GM12891 (cell line): ENCODE data around the gene MMP24OS.

Source experiments
- DNase-seq: peaks from one replicate; pipeline ENCODE4 v3.0.0; 2011; ENCODE audit warnings: low spot score; ENCODE audit not compliant: insufficient read length
- FAIRE-seq: peaks from 2 replicates; lab custom pipeline; 2011; peaks lifted over from hg19 to GRCh38; lab: Jason Lieb, UNC
- PAX5 ChIP-seq: IDR thresholded peaks from 2 replicates; pipeline ENCODE4 v1.6.1; 2011; ENCODE audit warnings: low read length, moderate library complexity, mild to moderate bottlenecking; ENCODE audit not compliant: insufficient read depth, severe bottlenecking
- POLR2A ChIP-seq: IDR thresholded peaks from 2 replicates; pipeline ENCODE4 v1.6.1; 2011; ENCODE audit warnings: low read depth, low read length, control low read depth
- POLR2AphosphoS5 ChIP-seq: IDR thresholded peaks from 2 replicates; pipeline ENCODE4 v1.6.1; 2011; ENCODE audit warnings: low read depth, low read length, control low read depth
- POU2F2 ChIP-seq: IDR thresholded peaks from 2 replicates; pipeline ENCODE4 v1.6.1; 2011; ENCODE audit warnings: low read depth, mild to moderate bottlenecking, control low read depth, low read length, moderate library complexity
- SPI1 ChIP-seq: IDR thresholded peaks from 2 replicates; pipeline ENCODE4 v1.6.1; 2011; ENCODE audit warnings: low read depth, low read length, control low read depth
- TAF1 ChIP-seq: IDR thresholded peaks from 2 replicates; pipeline ENCODE4 v1.6.1; 2011; ENCODE audit warnings: low read depth, low read length, control low read depth

The MMP24OS gene

DNA sequence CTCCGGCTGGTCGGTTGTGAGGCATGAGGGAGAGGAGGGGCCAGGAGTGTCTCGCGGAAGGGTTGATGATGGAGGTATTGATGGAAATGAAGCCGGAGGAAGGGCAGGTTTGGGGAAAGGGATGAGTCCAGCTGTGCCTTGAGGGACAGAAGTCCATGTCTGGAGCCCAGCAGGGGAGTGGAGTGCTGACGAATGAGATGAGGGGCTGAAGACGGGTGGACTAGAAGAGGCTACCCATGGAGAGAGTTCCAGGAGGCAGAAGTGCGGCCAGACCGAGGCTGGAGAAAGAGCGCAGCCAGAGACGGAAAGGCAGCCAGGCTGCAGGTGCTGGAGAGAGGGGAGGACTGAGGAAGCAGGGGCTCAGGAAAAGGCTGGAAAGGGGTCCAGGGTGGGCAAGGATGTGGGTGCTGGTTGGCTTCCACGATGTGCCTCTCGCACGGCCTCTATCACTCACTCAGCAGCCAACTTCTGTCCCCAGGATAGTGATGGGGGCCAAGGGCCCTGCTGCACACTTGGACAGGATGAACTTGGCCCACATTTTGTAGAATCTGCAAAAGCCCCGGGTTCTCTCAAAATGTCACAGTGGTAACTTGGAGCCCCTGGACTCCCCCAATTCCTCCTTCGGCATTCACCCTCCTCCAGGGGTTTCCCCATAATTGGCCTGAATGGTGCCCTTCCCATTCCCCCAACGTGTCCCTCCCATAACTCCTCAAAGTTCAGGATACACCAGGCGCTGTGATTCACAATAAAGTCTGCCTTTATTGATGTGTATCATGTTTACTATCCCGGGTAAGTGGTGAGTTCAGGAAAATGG lies 7.3 kb upstream of the MMP24OS start:
- DNase-seq (no peak), FAIRE-seq (peak; percentile 38)
- TF ChIP-seq POLR2A = no peak
- TF ChIP-seq POU2F2 = no peak
- no peak for TF ChIP-seq SPI1
- TF ChIP-seq PAX5 = no peak
- no peak for TF ChIP-seq TAF1
- no peak for TF ChIP-seq POLR2AphosphoS5

DNA sequence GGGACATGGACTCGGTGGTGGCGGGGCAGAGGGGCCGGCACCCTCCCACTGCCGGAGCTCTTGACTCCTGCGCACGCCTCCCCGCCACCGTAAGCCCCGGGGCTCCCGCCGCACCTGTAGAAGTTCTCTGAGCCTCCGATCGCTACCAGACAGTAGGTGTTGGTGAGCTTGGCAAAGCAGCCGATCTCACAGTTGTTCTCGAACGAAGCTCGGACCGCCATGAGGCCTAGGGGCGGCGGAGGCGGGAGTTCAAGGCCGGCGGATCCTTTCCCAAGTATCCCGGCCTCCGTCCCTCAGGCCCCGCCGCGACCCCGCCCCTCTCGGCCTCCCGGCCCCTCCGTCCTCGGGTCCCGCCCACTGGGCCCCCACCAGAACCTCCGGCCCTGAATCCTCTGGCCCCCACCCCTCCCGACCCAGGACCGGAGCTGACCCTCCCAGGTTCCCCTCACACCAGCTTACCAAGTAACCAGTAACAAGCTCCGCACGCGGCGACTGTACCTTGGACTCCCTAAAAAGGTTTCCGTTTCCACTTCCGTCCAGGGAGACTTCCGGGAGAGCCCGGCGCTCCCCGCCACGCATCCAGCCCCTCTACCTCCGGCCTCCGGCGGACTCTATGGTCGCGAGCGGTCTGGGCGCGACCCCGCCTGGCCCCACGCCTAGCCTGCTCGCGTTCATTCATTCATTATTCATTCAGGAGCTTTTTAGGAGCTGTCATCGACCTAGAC lies 6.5 kb upstream of the MMP24OS start, which contains the start of gene EIF6:
Gene EIF6, minus strand, starts transcription at position 506 of the 725 bp plus-strand sequence. Its CDS starts 285 bp downstream, at position 221.
- FAIRE-seq = peak; percentile 68
- TF ChIP-seq POU2F2 = peak; percentile 34; the same call in 1 of the 2 replicates
- TF ChIP-seq POLR2A = peak; percentile 85
- peak; percentile 84 for TF ChIP-seq POLR2AphosphoS5
- TF ChIP-seq TAF1 = peak; percentile 79; the same call in 1 of the 2 replicates
- TF ChIP-seq SPI1 = peak; percentile 60
- no peak for TF ChIP-seq PAX5
- DNase-seq = peak; percentile 94

DNA sequence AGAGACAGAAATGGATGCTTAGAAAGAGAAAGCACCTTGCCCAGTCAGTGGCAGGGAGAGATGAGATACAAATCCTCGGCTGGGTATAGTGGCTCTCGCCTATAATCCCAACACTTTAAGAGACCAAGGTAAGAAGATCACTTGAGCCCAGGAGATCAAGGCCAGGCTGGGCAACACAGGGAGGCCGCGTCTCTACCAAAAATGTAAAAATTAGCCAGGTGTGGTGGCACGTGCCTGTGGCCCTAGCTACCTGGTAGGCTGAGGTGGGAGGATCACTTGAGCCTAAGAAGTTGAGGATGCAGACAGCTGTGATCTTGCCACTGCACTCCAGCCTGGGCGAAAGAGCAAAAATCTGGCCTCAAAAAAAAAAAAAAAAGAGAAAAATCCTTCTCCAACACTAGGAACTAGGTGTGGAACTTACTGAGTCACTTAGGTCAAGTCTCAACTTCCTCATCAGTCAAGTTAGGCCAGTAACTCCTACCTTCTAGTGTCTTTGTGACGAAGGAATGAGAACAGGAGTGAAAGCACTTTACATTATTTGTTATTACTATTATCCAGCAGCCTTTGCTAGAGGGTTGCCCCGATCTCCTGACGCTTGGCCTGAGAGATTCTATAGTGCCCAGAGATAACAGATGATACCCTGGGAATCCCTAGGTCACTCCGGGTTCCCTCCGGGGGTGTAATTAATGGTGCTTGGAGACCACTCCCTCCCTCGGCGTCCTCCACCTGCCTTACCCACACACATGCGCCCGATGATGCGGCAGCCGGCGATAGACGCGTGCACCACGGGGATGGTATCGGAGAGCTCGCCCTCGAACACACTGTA lies 5.7 kb upstream of the MMP24OS start:
- TF ChIP-seq POU2F2 (no peak), PAX5 (no peak), POLR2AphosphoS5 (no peak)
- peak; percentile 31 for FAIRE-seq
- no peak for DNase-seq

DNA sequence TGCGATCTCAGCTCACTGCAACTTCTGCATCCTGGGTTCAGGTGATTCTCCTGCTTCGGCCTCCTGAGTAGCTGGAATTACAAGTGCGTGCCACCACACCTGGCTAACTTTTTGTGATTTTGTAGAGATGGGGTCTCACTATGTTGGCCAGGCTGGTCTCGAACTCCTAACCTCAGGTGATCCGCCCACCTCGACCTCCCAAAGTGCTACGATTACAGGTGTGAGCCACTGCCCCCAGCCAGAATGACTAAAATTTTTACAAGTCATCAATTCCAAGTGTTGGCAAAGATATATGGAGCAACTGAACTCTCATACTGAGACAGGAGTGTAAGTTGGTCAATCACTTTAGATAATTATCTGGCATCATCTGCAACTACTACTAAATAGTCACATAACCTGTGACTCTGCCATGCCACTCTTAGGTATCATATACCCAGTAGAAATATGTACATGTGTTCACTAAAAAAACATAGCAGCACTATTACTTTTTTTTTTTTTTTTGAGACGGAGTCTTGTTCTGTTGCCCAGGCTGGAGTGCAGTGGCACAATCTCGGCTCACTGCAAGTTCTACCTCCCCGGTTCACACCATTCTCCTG lies 3.7 kb upstream of the MMP24OS start:
- DNase-seq (no peak), FAIRE-seq (no peak)
- TF ChIP-seq POLR2A (no peak), POLR2AphosphoS5 (no peak), PAX5 (no peak), SPI1 (no peak), TAF1 (no peak), POU2F2 (no peak)

DNA sequence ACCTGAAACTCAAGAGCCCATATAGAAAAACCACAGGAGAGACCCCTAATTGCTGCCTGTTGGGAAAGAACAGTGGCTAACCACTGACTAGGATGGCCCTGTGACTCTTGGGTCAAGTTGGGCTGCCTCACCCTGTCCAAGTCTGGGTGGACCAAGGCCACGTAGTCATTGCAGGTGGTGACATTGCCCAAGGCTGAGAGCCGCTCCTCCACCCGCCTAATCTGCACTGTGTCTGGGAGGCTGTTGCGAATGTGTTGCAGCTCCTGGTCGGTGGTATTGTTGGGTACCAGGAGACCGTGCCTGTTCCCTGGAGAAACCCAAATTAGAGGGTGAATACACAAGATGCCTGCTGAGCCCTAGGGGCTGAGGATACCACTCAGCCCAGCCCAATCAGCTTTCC lies 2.6 kb upstream of the MMP24OS start:
- FAIRE-seq = no peak
- no peak for DNase-seq

DNA sequence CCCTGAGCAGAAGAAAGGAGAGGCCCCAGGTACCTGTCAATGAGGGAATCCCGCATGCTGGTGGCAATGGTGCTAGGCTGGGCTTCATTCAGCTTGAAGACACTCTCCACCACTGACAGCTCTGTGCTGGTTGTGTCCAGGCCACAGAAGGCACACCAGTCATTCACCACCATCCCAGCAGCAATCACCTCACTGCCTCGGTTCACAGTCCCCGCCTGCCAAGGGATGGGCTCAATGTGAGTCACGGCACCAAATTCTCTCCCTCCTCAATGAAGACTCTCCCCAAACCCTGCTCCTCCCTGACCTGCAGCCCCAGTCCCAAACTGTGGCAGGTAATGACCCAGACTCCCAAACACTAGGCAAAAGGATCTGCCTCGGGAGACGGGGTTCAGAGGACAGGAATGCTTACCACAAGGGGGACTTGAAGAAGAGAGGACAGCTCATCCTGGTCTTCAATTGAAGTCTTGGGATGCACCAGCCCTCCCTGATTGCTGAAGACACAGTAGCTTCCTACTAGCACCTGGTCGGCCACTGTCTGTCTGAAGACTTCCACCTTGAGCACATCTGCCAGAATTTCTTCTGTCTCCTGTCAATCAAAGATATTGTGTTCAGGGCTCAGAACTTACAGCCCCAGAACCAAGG lies 1.7 kb upstream of the MMP24OS start:
- FAIRE-seq (no peak), DNase-seq (no peak)
- no peak for TF ChIP-seq POLR2AphosphoS5
- TF ChIP-seq POLR2A = 0 out of 2 replicates have a peak, but pooled peaks have one; percentile 28

More for the DNA sequence above, 2.6 kb upstream of the MMP24OS start:
- TF ChIP-seq SPI1 (no peak), POLR2AphosphoS5 (peak; percentile 18; the same call in 1 of the 2 replicates), TAF1 (no peak), POLR2A (no peak)

DNA sequence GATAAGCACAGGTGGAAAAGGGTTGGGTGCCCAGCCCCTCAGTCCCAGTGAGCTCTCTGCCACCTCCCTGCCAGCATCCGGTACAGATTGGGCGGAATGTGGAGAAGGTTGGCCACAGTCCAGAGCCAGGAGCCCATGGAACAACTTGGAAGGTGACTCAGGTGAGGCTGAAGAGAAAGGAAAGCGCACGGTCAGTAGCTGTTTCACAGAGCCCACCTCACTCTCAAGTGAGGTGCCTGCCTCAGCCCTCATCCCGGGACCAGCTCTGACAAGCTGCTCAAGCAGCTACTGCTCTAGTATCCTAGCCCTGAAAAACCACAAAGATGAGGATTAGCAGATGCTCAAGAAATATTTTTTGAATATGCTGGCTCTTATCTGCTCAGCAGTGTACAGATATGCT lies 1.1 kb upstream of the MMP24OS start:
- TF ChIP-seq TAF1 (no peak), POLR2A (no peak), POU2F2 (no peak), SPI1 (no peak)
- DNase-seq (no peak), FAIRE-seq (no peak)

DNA sequence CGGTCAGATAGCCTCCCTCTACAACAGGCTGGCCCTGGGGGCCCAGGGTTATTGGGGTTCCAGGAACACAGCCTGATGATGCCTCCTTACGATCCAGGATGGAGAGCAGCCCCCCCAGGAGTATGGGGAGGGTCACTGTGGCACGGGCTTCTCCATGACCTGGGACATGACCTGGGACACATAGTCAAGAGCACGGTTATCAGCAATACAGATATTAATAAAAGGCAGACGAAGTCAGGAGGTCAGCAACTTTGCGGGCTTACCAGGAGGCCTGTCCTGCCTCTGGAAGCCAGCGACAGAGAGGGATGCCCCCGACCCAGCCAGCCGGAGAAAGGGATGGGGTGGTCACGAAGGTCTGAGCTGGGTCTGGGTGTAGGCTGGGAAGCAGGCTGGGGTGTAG lies 795 bp downstream of the MMP24OS start:
- FAIRE-seq = no peak
- TF ChIP-seq POU2F2 (no peak), PAX5 (no peak), POLR2A (no peak), POLR2AphosphoS5 (no peak), SPI1 (no peak)
- DNase-seq = no peak
